ENCODE data around the gene OR13C8. TPM values are rescaled to one million over a fixed set of nuclear protein-coding genes. Genes with fewer than 3 reads are reported as not detected.
"Not testable (repeated sequence)": the region's sequence is repeated elsewhere in the genome, so short reads cannot be mapped to it uniquely, and the experiment has no call there.

The OR13C8 gene, protein sequence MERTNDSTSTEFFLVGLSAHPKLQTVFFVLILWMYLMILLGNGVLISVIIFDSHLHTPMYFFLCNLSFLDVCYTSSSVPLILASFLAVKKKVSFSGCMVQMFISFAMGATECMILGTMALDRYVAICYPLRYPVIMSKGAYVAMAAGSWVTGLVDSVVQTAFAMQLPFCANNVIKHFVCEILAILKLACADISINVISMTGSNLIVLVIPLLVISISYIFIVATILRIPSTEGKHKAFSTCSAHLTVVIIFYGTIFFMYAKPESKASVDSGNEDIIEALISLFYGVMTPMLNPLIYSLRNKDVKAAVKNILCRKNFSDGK
- not detected for total RNA-seq

DNA sequence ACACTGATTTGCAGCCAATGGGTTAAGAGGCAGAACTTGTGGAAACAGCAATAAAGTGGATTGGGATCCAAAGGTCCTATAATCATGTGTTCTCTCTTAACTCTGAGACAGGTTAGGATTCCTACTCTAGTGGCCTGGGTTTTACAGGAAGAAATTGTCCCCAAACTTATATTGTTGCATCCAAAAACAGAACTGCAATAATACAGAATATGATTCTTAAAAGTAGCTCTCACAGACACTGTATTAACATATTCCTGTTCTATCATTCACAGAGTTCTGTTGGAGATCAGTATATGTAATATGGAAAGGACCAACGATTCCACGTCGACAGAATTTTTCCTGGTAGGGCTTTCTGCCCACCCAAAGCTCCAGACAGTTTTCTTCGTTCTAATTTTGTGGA lies at the start of gene OR13C8:
TSS of gene OR13C8 (plus strand) at position 301 of the 400 bp plus-strand sequence. CDS start at position 301, 0 bp downstream.
- POLR2A ChIA-PET: no interaction called here
- Mint-ChIP-seq H3K9me3 (ENCODE audit: insufficient read depth) (peaks cover 3% of the 10 kb centered on the region), H3K36me3 (ENCODE audit: low read depth) (no peaks in the 10 kb centered on the region), H3K4me1 (ENCODE audit: low read depth) (no peaks in the 10 kb centered on the region), H3K4me3 (no peak within 1 kb of the TSS), H3K27me3 (ENCODE audit: low read depth) (no peaks in the 10 kb centered on the region), H3K27ac (no peak within 1 kb of the TSS)
- DNase-seq (no peak), ATAC-seq (no peak)
- CTCF ChIA-PET: no interaction called here

DNA sequence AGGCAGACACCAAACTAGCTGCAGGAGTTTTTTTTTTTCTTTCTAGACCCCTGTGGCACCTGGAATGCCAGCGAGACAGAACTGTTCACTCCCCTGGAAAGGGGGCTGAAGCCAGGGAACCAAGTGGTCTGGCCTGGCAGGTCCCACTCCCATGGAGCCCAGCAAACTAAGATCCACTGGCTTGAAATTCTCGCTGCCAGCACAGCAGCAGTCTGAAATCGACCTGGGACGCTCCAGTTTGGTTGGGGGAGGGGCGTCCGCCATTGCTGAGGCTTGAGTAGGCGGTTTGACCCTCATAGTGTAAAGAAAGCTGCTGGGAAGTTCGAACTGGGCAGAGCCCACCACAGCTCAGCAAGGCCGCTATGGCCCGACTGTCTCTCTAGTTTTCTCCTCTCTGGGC lies 48.7 kb upstream of the OR13C8 start:
- H3K9me3 Mint-ChIP-seq (ENCODE audit: insufficient read depth); POLR2A ChIA-PET; ATAC-seq; H3K4me1 Mint-ChIP-seq (ENCODE audit: low read depth); H3K27ac Mint-ChIP-seq; H3K27me3 Mint-ChIP-seq (ENCODE audit: low read depth); CTCF ChIA-PET; DNase-seq; H3K36me3 Mint-ChIP-seq (ENCODE audit: low read depth); H3K4me3 Mint-ChIP-seq: not testable (repeated sequence)

DNA sequence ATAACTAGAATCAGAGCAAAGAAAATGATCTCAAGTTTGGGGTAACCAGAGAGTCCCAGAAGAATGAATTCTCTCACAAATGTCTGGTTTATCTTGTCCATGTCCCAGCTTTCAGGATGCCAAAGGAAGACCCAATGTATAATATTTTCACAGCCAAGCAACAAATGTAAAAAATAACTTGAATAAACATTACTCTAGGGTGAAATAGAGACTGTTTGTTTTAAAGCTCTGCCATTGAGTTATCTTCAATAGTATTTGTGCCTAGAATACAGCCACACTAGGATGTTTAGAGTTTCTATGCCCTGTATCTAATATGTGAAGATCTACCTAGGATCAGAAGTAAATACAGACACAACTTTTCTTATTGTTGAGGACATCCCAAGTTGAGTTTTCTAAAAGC lies 41.9 kb upstream of the OR13C8 start, which contains the start of gene OR13C4:
TSS of gene OR13C4 (minus strand) at position 101 of the 400 bp plus-strand sequence. CDS start at position 101, 0 bp downstream.
- no peak for ATAC-seq
- POLR2A ChIA-PET: no interaction called here
- Mint-ChIP-seq H3K27me3 (ENCODE audit: low read depth) (no peaks in the 10 kb centered on the region), H3K9me3 (ENCODE audit: insufficient read depth) (no peaks in the 10 kb centered on the region), H3K4me3 (no peak within 1 kb of the TSS), H3K4me1 (ENCODE audit: low read depth) (no peaks in the 10 kb centered on the region), H3K36me3 (ENCODE audit: low read depth) (no peaks in the 10 kb centered on the region), H3K27ac (no peak within 1 kb of the TSS)
- CTCF ChIA-PET: no interaction called here
- DNase-seq: no peak

DNA sequence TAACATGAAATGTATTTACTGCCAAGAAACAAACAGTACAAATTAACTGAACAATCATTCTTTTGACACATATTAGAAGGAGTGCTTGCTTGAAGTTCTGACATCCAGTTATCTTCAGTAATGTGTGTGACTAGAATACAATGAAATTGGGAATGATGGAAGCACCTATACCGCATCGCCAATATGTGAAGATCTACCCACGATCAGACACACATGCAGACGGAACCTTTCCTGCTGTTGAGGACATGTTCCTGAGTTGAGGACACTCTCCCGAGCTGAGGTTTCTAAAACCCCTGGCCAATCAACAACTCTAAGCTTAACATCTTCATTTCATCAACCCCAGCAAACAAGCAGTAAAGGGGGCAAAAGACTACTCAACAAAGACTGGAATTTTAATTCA lies 32.2 kb upstream of the OR13C8 start, which contains the start of gene OR13C3:
TSS of gene OR13C3 (minus strand) at position 101 of the 400 bp plus-strand sequence. CDS start 133 bp downstream, outside the sequence.
- DNase-seq (no peak), ATAC-seq (no peak)
- Mint-ChIP-seq H3K27me3 (ENCODE audit: low read depth) (no peaks in the 10 kb centered on the region), H3K4me3 (no peak within 1 kb of the TSS), H3K9me3 (ENCODE audit: insufficient read depth) (no peaks in the 10 kb centered on the region), H3K36me3 (ENCODE audit: low read depth) (no peaks in the 10 kb centered on the region), H3K27ac (no peak within 1 kb of the TSS), H3K4me1 (ENCODE audit: low read depth) (no peaks in the 10 kb centered on the region)
- ChIA-PET POLR2A (no interaction called here), CTCF (no interaction called here)

DNA sequence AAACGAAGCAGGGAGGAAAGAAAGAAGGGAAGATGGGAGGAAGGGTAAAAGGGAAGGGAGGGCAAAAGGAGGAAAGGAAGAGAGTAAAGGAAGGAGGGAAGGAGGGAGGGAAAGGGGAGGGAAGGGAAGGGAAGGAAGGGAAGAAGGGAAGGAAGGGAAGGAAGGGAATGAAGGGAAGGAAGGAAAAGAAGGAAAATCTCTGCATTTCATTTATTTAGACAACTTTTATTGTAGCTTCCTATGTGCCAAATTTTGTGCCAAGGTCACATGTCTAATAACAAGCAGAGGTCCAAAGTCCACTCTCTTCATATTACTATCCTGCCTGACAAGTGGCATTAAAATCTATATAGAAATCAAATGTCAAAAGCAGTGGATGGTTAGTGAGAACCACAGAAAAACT lies 29.7 kb upstream of the OR13C8 start:
- ATAC-seq (no peak), DNase-seq (no peak)
- Mint-ChIP-seq H3K4me1 (ENCODE audit: low read depth) (no peaks in the 10 kb centered on the region), H3K9me3 (ENCODE audit: insufficient read depth) (no peaks in the 10 kb centered on the region), H3K27ac (no peak overlapping the region), H3K27me3 (ENCODE audit: low read depth) (no peaks in the 10 kb centered on the region), H3K36me3 (ENCODE audit: low read depth) (no peaks in the 10 kb centered on the region), H3K4me3 (no peak overlapping the region)
- POLR2A ChIA-PET: no interaction called here
- CTCF ChIA-PET: no interaction called here

DNA sequence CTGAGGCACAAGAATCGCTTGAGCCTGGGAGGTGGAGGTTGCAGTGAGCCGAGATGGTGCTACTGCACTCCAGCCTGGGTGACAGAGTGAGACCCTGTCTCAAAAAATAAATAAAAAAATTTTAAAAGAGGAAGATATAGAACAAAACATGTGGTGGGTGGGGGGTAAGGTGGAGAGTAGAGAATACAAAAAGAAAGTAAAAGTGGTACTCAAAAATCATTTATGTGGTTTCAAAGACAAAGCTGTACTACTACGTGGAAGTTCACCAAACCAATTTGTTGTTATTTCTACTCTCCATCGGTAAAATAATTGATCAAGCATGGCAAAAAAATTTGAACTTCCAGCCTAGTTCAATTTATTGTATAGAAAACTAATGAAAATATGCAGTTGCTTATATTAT lies 24.3 kb upstream of the OR13C8 start:
- Mint-ChIP-seq H3K4me3 (no peak overlapping the region), H3K9me3 (ENCODE audit: insufficient read depth) (no peaks in the 10 kb centered on the region), H3K27me3 (ENCODE audit: low read depth) (no peaks in the 10 kb centered on the region), H3K4me1 (ENCODE audit: low read depth) (no peaks in the 10 kb centered on the region), H3K36me3 (ENCODE audit: low read depth) (no peaks in the 10 kb centered on the region), H3K27ac (no peak overlapping the region)
- CTCF ChIA-PET: no interaction called here
- ATAC-seq: no peak
- POLR2A ChIA-PET: no interaction called here
- DNase-seq: no peak

DNA sequence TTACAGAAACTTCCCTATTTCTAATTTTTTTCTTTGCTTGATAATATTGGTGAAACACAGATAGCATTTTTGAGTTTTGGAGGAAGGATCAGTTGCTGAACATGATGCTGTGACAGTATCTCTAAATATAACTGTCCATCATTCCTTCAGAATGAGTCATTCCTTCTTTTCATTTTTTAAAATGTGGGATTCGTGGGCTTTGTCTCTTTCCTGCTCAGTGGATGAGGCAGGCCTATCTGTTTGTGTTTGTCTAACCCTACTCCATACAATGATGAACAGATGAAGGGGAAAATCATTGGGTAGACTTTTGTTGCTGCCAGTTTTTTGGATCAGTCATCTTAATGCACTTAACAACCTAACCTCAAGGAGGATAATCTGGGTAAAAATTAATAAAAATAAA lies 15.7 kb upstream of the OR13C8 start:
- H3K4me3 Mint-ChIP-seq: no peak overlapping the region
- ChIA-PET CTCF (no interaction called here), POLR2A (no interaction called here)
- no peak for DNase-seq
- no peaks in the 10 kb centered on the region for H3K27me3 Mint-ChIP-seq (ENCODE audit: low read depth)
- H3K27ac Mint-ChIP-seq: no peak overlapping the region
- ATAC-seq: no peak
- H3K36me3 Mint-ChIP-seq (ENCODE audit: low read depth): no peaks in the 10 kb centered on the region
- no peaks in the 10 kb centered on the region for H3K4me1 Mint-ChIP-seq (ENCODE audit: low read depth)
- peaks cover 6% of the 10 kb centered on the region for H3K9me3 Mint-ChIP-seq (ENCODE audit: insufficient read depth)

DNA sequence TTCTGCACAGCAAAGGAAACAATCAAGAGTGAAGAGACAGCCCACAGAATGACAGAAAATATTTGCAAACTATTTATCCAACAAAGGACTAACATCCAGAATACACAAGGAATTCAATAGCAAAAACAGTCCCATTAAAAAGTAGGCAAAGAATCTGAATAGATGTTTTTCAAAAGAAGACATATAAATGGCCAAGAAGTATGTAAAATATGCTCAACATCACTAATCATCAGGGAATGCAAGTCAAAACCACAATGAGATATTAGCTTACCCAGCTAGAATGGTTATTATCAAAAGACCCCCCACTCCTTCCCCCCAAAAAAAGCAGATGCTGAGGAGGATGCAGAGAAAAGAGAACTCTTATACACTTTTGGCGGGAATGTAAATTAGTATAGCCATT lies 13.4 kb upstream of the OR13C8 start:
- Mint-ChIP-seq H3K36me3 (ENCODE audit: low read depth) (no peaks in the 10 kb centered on the region), H3K4me3 (no peak overlapping the region), H3K4me1 (ENCODE audit: low read depth) (no peaks in the 10 kb centered on the region), H3K27me3 (ENCODE audit: low read depth) (no peaks in the 10 kb centered on the region), H3K27ac (no peak overlapping the region), H3K9me3 (ENCODE audit: insufficient read depth) (peaks cover 10% of the 10 kb centered on the region)
- CTCF ChIA-PET: no interaction called here
- POLR2A ChIA-PET: no interaction called here
- ATAC-seq: no peak
- DNase-seq: no peak

DNA sequence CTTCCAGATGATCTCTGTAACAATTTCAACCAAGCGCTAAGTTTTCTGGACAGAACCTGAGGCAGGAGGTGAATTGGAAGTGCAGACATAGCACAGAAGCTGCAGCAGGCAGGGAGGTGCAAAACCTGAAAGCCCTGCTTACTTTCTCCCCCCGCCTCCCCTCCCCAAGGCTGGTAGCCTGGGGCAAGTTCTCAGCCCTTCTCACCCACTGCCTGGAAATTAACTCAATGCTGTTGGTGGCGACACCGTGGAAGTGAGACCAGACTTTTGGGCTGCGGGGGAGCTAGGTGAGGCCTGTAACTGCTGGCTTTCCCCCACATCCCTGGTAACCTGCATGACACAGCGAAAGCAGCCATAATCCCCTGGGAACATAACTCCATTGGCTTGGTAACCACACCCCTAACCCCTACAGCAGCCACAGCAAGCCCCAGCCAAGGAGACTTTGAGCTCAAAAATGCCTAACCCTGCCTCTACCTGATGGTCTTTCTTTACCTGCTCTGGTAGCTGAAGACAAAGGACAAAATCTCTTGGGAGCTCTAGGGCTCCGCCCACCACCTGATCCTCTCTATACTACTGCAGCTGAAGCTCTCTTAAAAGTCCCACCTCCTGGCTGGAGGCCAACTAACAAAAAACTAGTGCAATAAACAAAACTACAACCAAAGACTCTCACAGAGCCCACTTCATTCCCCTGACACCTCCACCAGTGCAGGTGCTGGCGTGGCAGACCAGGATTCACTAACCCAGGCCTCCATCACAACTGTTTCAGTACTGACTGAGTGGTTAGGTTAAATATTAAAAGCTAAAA lies 11.9 kb upstream of the OR13C8 start:
- no peaks in the 10 kb centered on the region for H3K36me3 Mint-ChIP-seq (ENCODE audit: low read depth)
- CTCF ChIA-PET: no interaction called here
- H3K27ac Mint-ChIP-seq: no peak overlapping the region
- no peak for ATAC-seq
- POLR2A ChIA-PET: no interaction called here
- no peak for DNase-seq
- no peaks in the 10 kb centered on the region for H3K4me1 Mint-ChIP-seq (ENCODE audit: low read depth)
- H3K4me3 Mint-ChIP-seq: no peak overlapping the region
- H3K9me3 Mint-ChIP-seq (ENCODE audit: insufficient read depth): peaks cover 10% of the 10 kb centered on the region
- H3K27me3 Mint-ChIP-seq (ENCODE audit: low read depth): no peaks in the 10 kb centered on the region

DNA sequence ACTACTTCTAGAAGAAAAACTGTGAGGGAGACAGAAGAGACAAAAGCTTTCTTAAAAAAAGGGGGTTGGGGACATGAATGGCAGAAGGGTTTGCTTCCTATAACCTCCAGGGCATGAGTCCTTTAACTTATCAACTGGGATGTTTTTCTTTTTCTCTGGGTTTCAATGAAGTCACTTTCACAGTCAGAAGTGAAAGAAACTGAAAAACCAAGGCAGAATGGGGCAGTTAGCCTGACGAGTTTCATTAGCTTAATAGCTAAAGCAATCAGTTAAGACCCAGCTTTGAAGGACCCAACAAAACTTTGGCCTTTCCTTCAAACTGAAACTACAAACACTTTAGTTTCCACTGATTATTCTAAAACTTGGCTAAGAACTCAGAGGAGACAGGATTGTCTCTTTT lies 4.6 kb upstream of the OR13C8 start:
- ChIA-PET POLR2A (no interaction called here), CTCF (no interaction called here)
- H3K4me3 Mint-ChIP-seq: no peak overlapping the region
- H3K27me3 Mint-ChIP-seq (ENCODE audit: low read depth): no peaks in the 10 kb centered on the region
- no peaks in the 10 kb centered on the region for H3K9me3 Mint-ChIP-seq (ENCODE audit: insufficient read depth)
- H3K4me1 Mint-ChIP-seq (ENCODE audit: low read depth): no peaks in the 10 kb centered on the region
- no peaks in the 10 kb centered on the region for H3K36me3 Mint-ChIP-seq (ENCODE audit: low read depth)
- DNase-seq: no peak
- ATAC-seq: no peak
- no peak overlapping the region for H3K27ac Mint-ChIP-seq

DNA sequence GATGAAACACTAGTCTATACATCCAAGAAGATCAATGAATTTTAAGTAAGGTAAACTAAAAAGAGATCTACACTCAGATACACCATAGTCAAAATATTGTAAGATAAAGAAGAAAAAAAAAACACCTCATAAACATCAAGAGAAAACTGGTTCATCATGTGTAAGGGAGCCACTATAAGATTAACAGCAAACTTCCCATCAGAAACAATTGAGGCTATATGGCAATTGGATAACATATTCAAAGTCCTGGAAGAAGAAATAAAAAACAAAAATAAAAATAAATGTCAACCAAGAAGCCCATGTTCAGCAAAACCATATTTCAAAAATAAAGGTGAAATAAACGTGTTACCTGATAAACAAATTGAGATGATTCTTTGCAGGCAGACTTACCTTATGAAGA lies 3.6 kb downstream of the OR13C8 start:
- Mint-ChIP-seq H3K4me3 (no peak overlapping the region), H3K27me3 (ENCODE audit: low read depth) (no peaks in the 10 kb centered on the region), H3K27ac (no peak overlapping the region), H3K4me1 (ENCODE audit: low read depth) (no peaks in the 10 kb centered on the region), H3K36me3 (ENCODE audit: low read depth) (no peaks in the 10 kb centered on the region), H3K9me3 (ENCODE audit: insufficient read depth) (peaks cover 3% of the 10 kb centered on the region)
- ChIA-PET POLR2A (no interaction called here), CTCF (no interaction called here)
- no peak for ATAC-seq
- DNase-seq: no peak

DNA sequence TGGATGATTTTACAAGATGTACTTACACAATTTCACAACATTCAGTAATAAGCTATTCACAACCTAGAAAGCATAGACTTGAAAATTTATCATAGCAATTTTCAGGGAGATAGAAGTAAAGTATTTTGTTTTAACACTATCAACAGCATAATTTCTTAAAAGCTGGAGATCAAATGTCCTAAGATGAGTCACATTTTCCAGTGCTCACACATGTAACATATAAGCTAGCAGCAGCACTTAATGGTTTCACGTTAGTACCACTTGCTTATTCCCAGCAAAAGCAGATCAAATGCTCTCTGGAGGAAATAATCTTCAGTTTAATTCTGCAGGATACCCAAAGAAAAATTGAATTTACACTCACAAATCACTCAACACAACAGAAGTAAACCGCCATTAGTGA lies 6.5 kb downstream of the OR13C8 start:
- H3K9me3 Mint-ChIP-seq (ENCODE audit: insufficient read depth): peaks cover 3% of the 10 kb centered on the region
- no peak overlapping the region for H3K27ac Mint-ChIP-seq
- DNase-seq (no peak), ATAC-seq (no peak)
- H3K27me3 Mint-ChIP-seq (ENCODE audit: low read depth): no peaks in the 10 kb centered on the region
- no peak overlapping the region for H3K4me3 Mint-ChIP-seq
- ChIA-PET POLR2A (no interaction called here), CTCF (no interaction called here)
- no peaks in the 10 kb centered on the region for H3K36me3 Mint-ChIP-seq (ENCODE audit: low read depth)
- no peaks in the 10 kb centered on the region for H3K4me1 Mint-ChIP-seq (ENCODE audit: low read depth)

All from activated CD8-positive, alpha-beta T cell treated with anti-CD3 and anti-CD28 coated beads, Interleukin-2, amount 10 ng/mL, durations not matched to agents 7 days and 5 days (primary cell).